ENCODE results near the gene SERPINB5.

The SERPINB5 gene

GRCh38 chr18:63444580-63444979 lies 32.2 kb upstream of the SERPINB5 start:
- H3K4me2 ChIP-seq (ENCODE audit: low read depth, low read length) = no peak overlapping the region
- H3K36me3 ChIP-seq (replicated peaks; ENCODE audit: insufficient read depth, low read length) = no peaks in the 10 kb centered on the region
- no peak overlapping the region for H3K27ac ChIP-seq (ENCODE audit: low read length)
- H3K9me2 ChIP-seq (replicated peaks; ENCODE audit: insufficient read depth, low read length) = no peaks in the 10 kb centered on the region
- no peaks in the 10 kb centered on the region for H3K9me3 ChIP-seq (replicated peaks; ENCODE audit: insufficient read depth, low read length)
- no peak overlapping the region for H2AFZ ChIP-seq (ENCODE audit: low read length)
- DNase-seq = no peak
- no peak for TF ChIP-seq EZH2phosphoT487 (IDR thresholded peaks at IDR 0.05; ENCODE audit: low read length)
- no peak for TF ChIP-seq EZH2 (optimal IDR thresholded peaks at IDR 0.05; ENCODE audit: low read depth, low read length)
- TF ChIP-seq CTCF (IDR thresholded peaks at IDR 0.05; ENCODE audit: low read length) = no peak
- H3K4me3 ChIP-seq (ENCODE audit: low read length) = no peak overlapping the region
- H4K20me1 ChIP-seq (ENCODE audit: insufficient read depth, low read length) = no peaks in the 10 kb centered on the region
- no peaks in the 10 kb centered on the region for H3K79me2 ChIP-seq (ENCODE audit: low read length)
- no peaks in the 10 kb centered on the region for H3K4me1 ChIP-seq (ENCODE audit: low read length)
- no peaks in the 10 kb centered on the region for H3K27me3 ChIP-seq (replicated peaks; ENCODE audit: insufficient read depth, low read length)
- H3K9ac ChIP-seq (ENCODE audit: low read length) = no peak overlapping the region
- H3F3A ChIP-seq (ENCODE audit: insufficient read depth, low read length) = no peaks in the 10 kb centered on the region

- Histone ChIP-seq H3K79me2 (ENCODE audit: low read length) (no peaks in the 10 kb centered on the region), H3K4me1 (ENCODE audit: low read length) (no peaks in the 10 kb centered on the region), H3K9me3 (replicated peaks; ENCODE audit: insufficient read depth, low read length) (no peaks in the 10 kb centered on the region), H3K27ac (ENCODE audit: low read length) (no peak overlapping the region), H4K20me1 (ENCODE audit: insufficient read depth, low read length) (no peaks in the 10 kb centered on the region), H3K4me3 (ENCODE audit: low read length) (no peak overlapping the region), H2AFZ (ENCODE audit: low read length) (no peak overlapping the region), H3K4me2 (ENCODE audit: low read depth, low read length) (no peak overlapping the region), H3K9me2 (replicated peaks; ENCODE audit: insufficient read depth, low read length) (no peaks in the 10 kb centered on the region), H3K27me3 (replicated peaks; ENCODE audit: insufficient read depth, low read length) (no peaks in the 10 kb centered on the region), H3F3A (ENCODE audit: insufficient read depth, low read length) (no peaks in the 10 kb centered on the region), H3K9ac (ENCODE audit: low read length) (no peak overlapping the region), H3K36me3 (replicated peaks; ENCODE audit: insufficient read depth, low read length) (no peaks in the 10 kb centered on the region)
- TF ChIP-seq EZH2 (optimal IDR thresholded peaks at IDR 0.05; ENCODE audit: low read depth, low read length) = no peak
- no peak for TF ChIP-seq EZH2phosphoT487 (IDR thresholded peaks at IDR 0.05; ENCODE audit: low read length)
- TF ChIP-seq CTCF (IDR thresholded peaks at IDR 0.05; ENCODE audit: low read length) = no peak
- DNase-seq = no peak
Measured at GRCh38 chr18:63445037-63445436, 31.7 kb upstream of the SERPINB5 start.

GRCh38 chr18:63446266-63446665 lies 30.5 kb upstream of the SERPINB5 start:
- no peak for DNase-seq
- H4K20me1 ChIP-seq (ENCODE audit: insufficient read depth, low read length) = no peaks in the 10 kb centered on the region
- H2AFZ ChIP-seq (ENCODE audit: low read length) = no peak overlapping the region
- H3K9me3 ChIP-seq (replicated peaks; ENCODE audit: insufficient read depth, low read length) = no peaks in the 10 kb centered on the region
- no peaks in the 10 kb centered on the region for H3F3A ChIP-seq (ENCODE audit: insufficient read depth, low read length)
- no peak overlapping the region for H3K27ac ChIP-seq (ENCODE audit: low read length)
- no peak overlapping the region for H3K4me3 ChIP-seq (ENCODE audit: low read length)
- H3K36me3 ChIP-seq (replicated peaks; ENCODE audit: insufficient read depth, low read length) = no peaks in the 10 kb centered on the region
- no peak overlapping the region for H3K9ac ChIP-seq (ENCODE audit: low read length)
- H3K79me2 ChIP-seq (ENCODE audit: low read length) = no peaks in the 10 kb centered on the region
- H3K4me1 ChIP-seq (ENCODE audit: low read length) = no peaks in the 10 kb centered on the region
- TF ChIP-seq EZH2 (optimal IDR thresholded peaks at IDR 0.05; ENCODE audit: low read depth, low read length) (no peak), EZH2phosphoT487 (IDR thresholded peaks at IDR 0.05; ENCODE audit: low read length) (no peak), CTCF (IDR thresholded peaks at IDR 0.05; ENCODE audit: low read length) (no peak)
- H3K9me2 ChIP-seq (replicated peaks; ENCODE audit: insufficient read depth, low read length) = no peaks in the 10 kb centered on the region
- H3K27me3 ChIP-seq (replicated peaks; ENCODE audit: insufficient read depth, low read length) = no peaks in the 10 kb centered on the region
- H3K4me2 ChIP-seq (ENCODE audit: low read depth, low read length) = no peak overlapping the region

Measured in MM.1S (cell line).